Mesenchymal stem cell (in vitro differentiated cells and primary cell): ENCODE results near the gene ALDH1A3.

ENCODE experiments used
- DNase-seq: peaks from one replicate; pipeline ENCODE4 v3.0.0-alpha.2; 2013
- H2AFZ ChIP-seq: one replicate; pipeline ENCODE4 v1.6.1; 2013; ENCODE audit warnings: low read depth, mild to moderate bottlenecking, control low read depth, inconsistent platforms, low read length, moderate library complexity
- H2AK5ac ChIP-seq: 2 replicates; pipeline ENCODE4 v1.6.1; 2013; ENCODE audit warnings: low read length, moderate library complexity, mild to moderate bottlenecking, inconsistent platforms; ENCODE audit not compliant: severe bottlenecking
- H2BK120ac ChIP-seq: one replicate; pipeline ENCODE4 v1.6.1; 2013; ENCODE audit warnings: low read depth, mild to moderate bottlenecking, inconsistent platforms, low read length, moderate library complexity
- H2BK12ac ChIP-seq, 2 experiments: one replicate each; pipeline ENCODE4 v1.6.1; 2013; ENCODE audit warnings: inconsistent platforms in 2 of 2, low read length in 2 of 2, mild to moderate bottlenecking in 2 of 2, moderate library complexity in 2 of 2, control low read depth in 1 of 2
- H2BK15ac ChIP-seq: one replicate; pipeline ENCODE4 v1.6.1; 2013; ENCODE audit warnings: mild to moderate bottlenecking, low read depth, inconsistent platforms; ENCODE audit not compliant: poor library complexity, severe bottlenecking
- H2BK5ac ChIP-seq: 2 replicates; pipeline ENCODE4 v1.6.1; 2013; ENCODE audit warnings: low read depth, mild to moderate bottlenecking, low read length, control low read depth, inconsistent platforms; ENCODE audit not compliant: poor library complexity, severe bottlenecking
- H3K14ac ChIP-seq, 2 experiments: one replicate each; pipeline ENCODE4 v1.6.1; 2013; ENCODE audit warnings: inconsistent platforms in 2 of 2, low read length in 2 of 2, control low read depth in 1 of 2, mild to moderate bottlenecking in 1 of 2, moderate library complexity in 1 of 2
- H3K18ac ChIP-seq, 2 experiments: one replicate each; pipeline ENCODE4 v1.6.1; 2013; ENCODE audit warnings: inconsistent platforms in 2 of 2, low read length in 2 of 2, control low read depth in 1 of 2, low read depth in 1 of 2, mild to moderate bottlenecking in 1 of 2
- H3K23ac ChIP-seq, 2 experiments: one replicate each; pipeline ENCODE4 v1.6.1; 2013; ENCODE audit warnings: inconsistent platforms in 2 of 2, low read length in 2 of 2, mild to moderate bottlenecking in 2 of 2, moderate library complexity in 2 of 2, control low read depth in 1 of 2
- H3K27ac ChIP-seq: 2 replicates; pipeline ENCODE4 v1.5.1; 2013; ENCODE audit warnings: mild to moderate bottlenecking, moderate library complexity, low read length, control low read depth, inconsistent platforms; ENCODE audit not compliant: poor library complexity, severe bottlenecking
- H3K27me3 ChIP-seq, 2 experiments: 2 replicates each; pipeline versions ENCODE4 v1.6.1 to v1.7.0; 2013; ENCODE audit warnings: low read length in 2 of 2, mild to moderate bottlenecking in 2 of 2, moderate library complexity in 2 of 2, control low read depth in 1 of 2, inconsistent platforms in 1 of 2; ENCODE audit not compliant: control insufficient read depth in 1 of 2, insufficient read depth in 1 of 2
- H3K36me3 ChIP-seq, 2 experiments: 2 replicates each; pipeline versions ENCODE4 v1.6.1 to v1.7.0; 2013; ENCODE audit warnings: low read length in 2 of 2, control low read depth in 1 of 2, inconsistent platforms in 1 of 2, low read depth in 1 of 2, mild to moderate bottlenecking in 1 of 2; ENCODE audit not compliant: insufficient read depth in 2 of 2, control insufficient read depth in 1 of 2
- H3K4ac ChIP-seq, 2 experiments: one replicate each; pipeline ENCODE4 v1.6.1; 2013; ENCODE audit warnings: inconsistent platforms in 2 of 2, low read length in 2 of 2, mild to moderate bottlenecking in 2 of 2, moderate library complexity in 2 of 2, control low read depth in 1 of 2, low read depth in 1 of 2
- H3K4me1 ChIP-seq: 2 replicates; pipeline ENCODE4 v1.6.1; 2013; ENCODE audit warnings: low read depth, low read length, control low read depth; ENCODE audit not compliant: control insufficient read depth, insufficient read depth
- H3K4me2 ChIP-seq: 2 replicates; pipeline ENCODE4 v1.6.1; 2013; ENCODE audit warnings: low read length, mild to moderate bottlenecking, inconsistent platforms; ENCODE audit not compliant: poor library complexity, severe bottlenecking
- H3K4me3 ChIP-seq, 2 experiments: 2 replicates each; pipeline versions ENCODE4 v1.5.1 to v1.7.0; 2013; ENCODE audit warnings: low read length in 2 of 2, mild to moderate bottlenecking in 2 of 2, control low read depth in 1 of 2, low read depth in 1 of 2; ENCODE audit not compliant: insufficient read depth in 1 of 2
- H3K79me1 ChIP-seq: replicated peaks from 2 replicates; pipeline ENCODE4 v1.6.1; 2013; ENCODE audit warnings: mild to moderate bottlenecking, control low read depth, low read length, inconsistent platforms; ENCODE audit not compliant: poor library complexity, severe bottlenecking
- H3K9ac ChIP-seq: 2 replicates; pipeline ENCODE4 v1.7.0; 2013; ENCODE audit warnings: mild to moderate bottlenecking, low read length, moderate library complexity
- H3K9me3 ChIP-seq: 2 replicates; pipeline ENCODE4 v1.7.0; 2013; ENCODE audit warnings: mild to moderate bottlenecking, low read length; ENCODE audit not compliant: control insufficient read depth
- H4K8ac ChIP-seq: one replicate; pipeline ENCODE4 v1.6.1; 2013; ENCODE audit warnings: inconsistent platforms, mild to moderate bottlenecking, low read length, moderate library complexity
- H4K91ac ChIP-seq: one replicate; pipeline ENCODE4 v1.6.1; 2013; ENCODE audit warnings: mild to moderate bottlenecking, low read length, inconsistent platforms
- WGBS: methylation state at CpG from one replicate; pipeline ENCODE4 v1.1.7; 2013; ENCODE audit warnings: mixed read lengths; 5-methylcytosine and 5-hydroxymethylcytosine counted together

ALDH1A3 gene

DNA sequence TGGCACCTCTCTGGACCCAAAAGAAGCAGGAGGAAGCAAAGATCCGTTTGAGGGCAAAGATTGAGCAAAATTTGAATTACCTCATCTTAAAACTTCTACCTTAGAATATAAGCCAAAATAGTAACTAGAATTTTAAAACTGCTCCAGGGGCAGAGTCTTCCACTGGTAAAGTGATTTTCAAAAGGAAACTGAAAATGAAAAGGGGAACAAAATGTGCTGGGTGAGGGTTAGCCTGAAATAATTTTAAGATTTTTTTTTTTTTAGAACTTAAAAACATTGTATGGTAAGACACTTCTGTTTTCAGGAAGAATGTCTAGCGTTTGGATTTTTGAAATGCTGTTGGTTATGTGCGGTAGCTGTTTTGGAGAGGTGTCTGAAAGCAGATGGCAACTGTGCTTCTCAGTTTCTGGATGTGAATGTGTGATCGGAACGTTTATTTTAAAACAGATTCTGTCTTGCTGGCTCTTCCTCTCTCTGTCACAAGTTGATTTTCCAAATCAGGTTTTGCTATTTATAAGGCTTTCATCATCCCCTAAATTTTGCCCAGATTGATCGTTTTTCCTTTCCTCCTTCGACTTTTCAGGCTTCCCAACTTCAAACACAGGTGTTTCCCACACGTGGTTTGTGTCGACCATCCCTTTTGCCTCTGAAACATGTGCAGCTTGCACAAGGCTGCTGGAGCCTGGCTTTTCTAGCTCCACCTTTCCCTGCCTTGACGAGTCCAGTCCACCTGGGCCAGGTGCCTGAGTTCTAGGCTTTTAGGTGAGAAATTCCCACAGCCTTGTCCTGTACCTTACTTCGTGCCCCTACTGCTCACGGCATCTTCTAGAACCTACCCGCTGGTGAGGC, 42.8 kb downstream of the ALDH1A3 start:
- Histone ChIP-seq H2AFZ (no peak overlapping the region), H3K79me1 (no peaks in the 10 kb centered on the region), H3K36me3 (peaks cover 3 to 31% of the 10 kb centered on the region in 2 experiments), H3K4me3 (no peak overlapping the region), H2BK5ac (no peak overlapping the region), H4K91ac (no peak overlapping the region), H3K23ac (no peak overlapping the region), H3K4me2 (no peak overlapping the region), H3K4me1 (peaks cover 21% of the 10 kb centered on the region), H3K18ac (no peak overlapping the region), H3K9me3 (no peaks in the 10 kb centered on the region), H3K4ac (no peak overlapping the region), H2BK15ac (no peak overlapping the region), H3K27me3 (peaks cover 0 to 38% of the 10 kb centered on the region in 2 experiments), H2BK12ac (no peak overlapping the region), H2AK5ac (no peak overlapping the region), H2BK120ac (no peak overlapping the region), H3K9ac (no peak overlapping the region), H4K8ac (no peak overlapping the region), H3K14ac (no peak overlapping the region), H3K27ac (no peak overlapping the region)
- 91% methylated on average over 12 of the region's 13 CpGs for WGBS
- no peak for DNase-seq

DNA sequence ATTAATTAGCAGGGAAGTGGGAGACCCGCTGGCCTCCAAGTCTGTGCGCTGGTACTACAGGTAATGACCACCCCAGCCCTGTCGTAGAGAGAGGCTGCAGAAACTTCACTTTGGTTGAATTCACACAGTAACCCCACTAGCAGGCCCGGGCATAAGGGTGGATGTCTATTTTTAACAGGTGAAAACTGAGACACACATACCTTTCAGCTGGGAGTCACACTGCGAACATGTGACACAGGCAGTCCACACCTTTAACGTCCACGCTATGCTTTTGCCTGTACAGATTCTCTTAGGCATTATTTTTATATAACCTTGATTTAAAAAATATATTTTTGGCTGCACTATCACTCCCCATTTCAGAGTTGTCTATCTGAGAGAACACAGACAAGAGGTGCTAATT, 43.4 kb downstream of the ALDH1A3 start:
- Histone ChIP-seq H3K4me2 (no peak overlapping the region), H2BK15ac (no peak overlapping the region), H3K4ac (no peak overlapping the region), H3K27ac (no peak overlapping the region), H2BK120ac (no peak overlapping the region), H2BK5ac (no peak overlapping the region), H2AK5ac (no peak overlapping the region), H3K79me1 (no peaks in the 10 kb centered on the region), H3K4me1 (peaks cover 19% of the 10 kb centered on the region), H3K4me3 (no peak overlapping the region), H2BK12ac (no peak overlapping the region), H3K23ac (no peak overlapping the region), H4K8ac (no peak overlapping the region), H3K9me3 (no peaks in the 10 kb centered on the region), H3K18ac (no peak overlapping the region), H3K27me3 (peaks cover 0 to 33% of the 10 kb centered on the region in 2 experiments), H4K91ac (no peak overlapping the region), H3K36me3 (peaks cover 3 to 37% of the 10 kb centered on the region in 2 experiments), H3K14ac (no peak overlapping the region), H3K9ac (no peak overlapping the region), H2AFZ (no peak overlapping the region)
- 96% methylated on average over 4 of the region's 7 CpGs for WGBS
- DNase-seq, result no peak

DNA sequence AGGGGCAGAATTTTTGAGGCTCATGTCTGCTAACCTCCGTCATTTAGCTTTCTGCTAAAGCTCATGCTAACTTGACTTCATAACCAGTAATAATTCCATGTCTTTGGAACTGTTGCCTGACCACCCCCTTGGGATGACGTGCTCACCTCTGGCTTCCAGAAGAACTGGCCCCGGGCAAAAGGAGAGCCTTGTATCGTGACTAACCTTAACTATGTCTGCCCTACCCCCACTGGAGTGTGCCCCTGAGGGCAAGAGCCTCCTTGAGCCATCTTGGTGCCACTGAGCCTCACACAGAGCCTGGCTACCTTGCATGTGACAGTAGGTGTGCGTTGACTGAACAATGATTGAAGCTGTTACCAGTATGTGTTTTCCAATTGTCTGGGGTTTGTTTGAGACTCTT, 44.3 kb downstream of the ALDH1A3 start:
- no peaks in the 10 kb centered on the region for H3K9me3 ChIP-seq
- H2AK5ac ChIP-seq, result no peak overlapping the region

GRCh38 chr15:100924436-100924835, 44.8 kb downstream of the ALDH1A3 start:
- H3K18ac ChIP-seq, result no peak overlapping the region
- H2BK12ac ChIP-seq, result no peak overlapping the region
- DNase-seq, result no peak
- peaks cover 3 to 49% of the 10 kb centered on the region in 2 experiments for H3K36me3 ChIP-seq
- H3K4me1 ChIP-seq, result peaks cover 9% of the 10 kb centered on the region
- H2AFZ ChIP-seq, result no peak overlapping the region
- H2BK15ac ChIP-seq, result no peak overlapping the region
- peak overlapping the region; percentile 47 for H4K91ac ChIP-seq
- no peak overlapping the region for H3K23ac ChIP-seq
- H3K4ac ChIP-seq, result no peak overlapping the region
- H3K27me3 ChIP-seq, result peaks cover 0 to 26% of the 10 kb centered on the region in 2 experiments
- 96% methylated on average over 11 of the region's 11 CpGs for WGBS
- no peak overlapping the region for H3K27ac ChIP-seq
- H4K8ac ChIP-seq, result no peak overlapping the region
- no peak overlapping the region for H3K4me3 ChIP-seq
- no peak overlapping the region for H3K9ac ChIP-seq
- no peak overlapping the region for H3K14ac ChIP-seq
- H2BK120ac ChIP-seq, result no peak overlapping the region
- H2AK5ac ChIP-seq, result no peak overlapping the region
- H3K9me3 ChIP-seq, result no peaks in the 10 kb centered on the region
- H3K4me2 ChIP-seq, result no peak overlapping the region
- no peak overlapping the region for H2BK5ac ChIP-seq
- no peaks in the 10 kb centered on the region for H3K79me1 ChIP-seq

More for the DNA sequence above, 44.3 kb downstream of the ALDH1A3 start:
- Histone ChIP-seq H3K4me3 (no peak overlapping the region), H3K79me1 (no peaks in the 10 kb centered on the region), H2BK12ac (no peak overlapping the region), H2AFZ (no peak overlapping the region), H3K27ac (no peak overlapping the region), H4K91ac (no peak overlapping the region), H3K4me2 (no peak overlapping the region), H2BK15ac (no peak overlapping the region), H3K36me3 (peaks cover 3 to 44% of the 10 kb centered on the region in 2 experiments), H3K23ac (no peak overlapping the region), H3K4me1 (peaks cover 13% of the 10 kb centered on the region), H2BK5ac (no peak overlapping the region), H3K9ac (no peak overlapping the region), H3K14ac (no peak overlapping the region), H3K18ac (no peak overlapping the region), H3K4ac (no peak overlapping the region), H3K27me3 (peaks cover 0 to 26% of the 10 kb centered on the region in 2 experiments), H4K8ac (no peak overlapping the region), H2BK120ac (no peak overlapping the region)
- 80% methylated on average over 5 of the region's 5 CpGs for WGBS
- DNase-seq, result no peak
